ENCODE results near the gene RAP2A. TPM values are rescaled to one million over a fixed set of nuclear protein-coding genes. Genes with fewer than 3 reads are reported as not detected.

RAP2A gene
- total RNA-seq, 1 donor, result 32.8 TPM

DNA sequence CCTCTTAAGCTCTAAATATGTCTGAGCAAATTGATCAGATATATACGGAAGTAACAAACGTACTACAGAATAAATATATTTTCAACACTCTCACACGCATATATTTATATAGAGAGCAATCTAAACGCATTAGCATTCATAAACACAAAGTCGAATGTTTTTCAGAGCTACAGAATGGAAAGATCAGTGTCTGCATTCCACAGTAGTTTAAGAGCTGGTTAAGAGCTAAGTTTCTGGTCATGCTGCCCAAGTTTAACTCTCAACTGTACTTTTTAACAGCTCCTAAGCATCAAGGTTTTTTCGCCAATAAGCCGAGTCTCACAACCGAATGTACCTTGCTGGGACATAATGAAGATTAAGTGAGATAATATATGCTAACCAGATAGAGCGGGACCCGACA lies 36.7 kb upstream of the RAP2A start:
- TF ChIP-seq, protein P1, sequence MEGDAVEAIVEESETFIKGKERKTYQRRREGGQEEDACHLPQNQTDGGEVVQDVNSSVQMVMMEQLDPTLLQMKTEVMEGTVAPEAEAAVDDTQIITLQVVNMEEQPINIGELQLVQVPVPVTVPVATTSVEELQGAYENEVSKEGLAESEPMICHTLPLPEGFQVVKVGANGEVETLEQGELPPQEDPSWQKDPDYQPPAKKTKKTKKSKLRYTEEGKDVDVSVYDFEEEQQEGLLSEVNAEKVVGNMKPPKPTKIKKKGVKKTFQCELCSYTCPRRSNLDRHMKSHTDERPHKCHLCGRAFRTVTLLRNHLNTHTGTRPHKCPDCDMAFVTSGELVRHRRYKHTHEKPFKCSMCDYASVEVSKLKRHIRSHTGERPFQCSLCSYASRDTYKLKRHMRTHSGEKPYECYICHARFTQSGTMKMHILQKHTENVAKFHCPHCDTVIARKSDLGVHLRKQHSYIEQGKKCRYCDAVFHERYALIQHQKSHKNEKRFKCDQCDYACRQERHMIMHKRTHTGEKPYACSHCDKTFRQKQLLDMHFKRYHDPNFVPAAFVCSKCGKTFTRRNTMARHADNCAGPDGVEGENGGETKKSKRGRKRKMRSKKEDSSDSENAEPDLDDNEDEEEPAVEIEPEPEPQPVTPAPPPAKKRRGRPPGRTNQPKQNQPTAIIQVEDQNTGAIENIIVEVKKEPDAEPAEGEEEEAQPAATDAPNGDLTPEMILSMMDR (IDR thresholded peaks at IDR 0.05; ENCODE audit: insufficient read depth, low read depth, low read length), result no peak
- no peak overlapping the region for H3K4me3 ChIP-seq (ENCODE audit: low read depth, low read length)
- DNase-seq (ENCODE audit: low read depth), result no peak

DNA sequence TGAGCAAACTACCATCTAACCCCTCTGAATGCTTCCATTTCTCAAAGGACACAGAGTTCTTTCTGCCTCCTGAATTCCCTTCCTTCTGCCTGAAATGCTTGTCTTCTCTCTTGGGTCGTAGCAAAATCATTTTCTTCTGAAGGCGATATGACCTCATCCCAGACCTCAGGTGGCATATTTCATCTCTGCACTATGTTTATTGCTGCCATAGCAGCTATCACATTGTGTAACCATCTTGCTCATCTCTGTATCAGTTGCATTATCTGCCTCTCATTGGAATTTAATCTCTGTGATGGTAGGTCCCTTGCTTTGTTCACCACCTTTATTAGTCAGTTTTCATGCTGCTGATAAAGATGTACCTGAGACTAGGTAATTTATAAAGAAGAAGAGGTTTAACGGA lies 32.5 kb upstream of the RAP2A start:
- H3K4me3 ChIP-seq (ENCODE audit: low read depth, low read length), result no peak overlapping the region
- TF ChIP-seq, protein P1 (IDR thresholded peaks at IDR 0.05; ENCODE audit: insufficient read depth, low read depth, low read length), result no peak
- DNase-seq (ENCODE audit: low read depth), result no peak

DNA sequence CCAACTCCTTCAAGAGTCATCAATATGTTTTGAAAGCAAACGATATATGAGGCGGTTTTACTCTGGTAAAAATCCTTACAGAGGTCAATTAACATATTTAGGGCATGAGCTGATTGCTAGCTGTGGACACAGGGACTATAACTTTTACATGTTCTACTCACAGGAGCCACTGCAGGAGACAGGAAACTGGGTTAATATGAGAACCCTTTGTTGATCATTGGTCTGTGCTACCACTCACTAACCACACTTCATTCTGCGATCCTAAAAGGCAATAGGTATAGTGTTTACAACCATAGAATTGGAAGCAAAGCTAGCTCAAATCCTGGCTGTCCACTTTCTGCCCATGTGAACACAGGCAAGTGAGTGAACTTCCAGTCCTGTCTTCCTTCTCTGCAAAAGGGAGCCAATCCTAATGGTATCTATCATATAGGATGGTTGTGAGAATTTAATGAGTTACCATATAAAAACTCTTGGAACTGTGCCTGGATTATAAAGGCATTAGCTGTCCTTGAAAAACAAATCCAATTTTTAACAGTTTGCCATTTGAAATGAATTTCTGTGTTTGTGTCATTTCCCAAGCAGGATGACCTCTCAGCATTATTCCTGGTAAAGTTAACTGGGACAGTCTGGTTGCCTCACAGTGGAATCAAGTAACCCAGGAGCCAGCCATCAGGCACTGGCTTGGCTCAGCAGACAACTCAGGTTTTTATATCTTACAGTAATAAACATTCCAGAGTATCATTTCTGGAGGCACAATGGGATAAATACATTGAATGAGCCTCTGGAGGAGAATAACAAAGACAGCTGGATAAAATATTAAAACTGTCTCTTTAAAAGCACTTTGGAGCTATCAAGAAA lies 29.8 kb upstream of the RAP2A start:
- TF ChIP-seq, protein P1 (IDR thresholded peaks at IDR 0.05; ENCODE audit: insufficient read depth, low read depth, low read length), result no peak
- H3K4me3 ChIP-seq (ENCODE audit: low read depth, low read length), result no peak overlapping the region
- peak; percentile 10 for DNase-seq (ENCODE audit: low read depth)

DNA sequence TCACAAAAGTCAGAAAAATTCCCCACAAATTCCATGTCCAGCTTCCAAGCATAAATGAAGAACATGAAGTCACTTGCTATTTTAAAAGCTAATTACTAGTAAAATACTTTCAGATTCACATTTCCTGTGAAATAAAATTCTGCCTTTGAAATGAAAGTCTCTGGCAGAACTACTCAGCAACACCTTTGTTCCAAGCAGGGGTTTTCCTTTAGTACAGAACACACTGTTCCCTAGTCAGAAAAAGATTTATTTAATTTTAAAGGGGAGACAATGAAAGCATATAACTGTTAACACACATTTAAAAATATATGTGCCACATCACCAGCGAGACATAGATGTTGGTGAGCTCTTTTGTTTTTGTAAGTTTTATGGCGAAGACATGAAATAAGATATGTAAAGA lies 26.4 kb upstream of the RAP2A start:
- DNase-seq (ENCODE audit: low read depth), result no peak
- TF ChIP-seq, protein P1 (IDR thresholded peaks at IDR 0.05; ENCODE audit: insufficient read depth, low read depth, low read length), result no peak
- H3K4me3 ChIP-seq (ENCODE audit: low read depth, low read length), result no peak overlapping the region

DNA sequence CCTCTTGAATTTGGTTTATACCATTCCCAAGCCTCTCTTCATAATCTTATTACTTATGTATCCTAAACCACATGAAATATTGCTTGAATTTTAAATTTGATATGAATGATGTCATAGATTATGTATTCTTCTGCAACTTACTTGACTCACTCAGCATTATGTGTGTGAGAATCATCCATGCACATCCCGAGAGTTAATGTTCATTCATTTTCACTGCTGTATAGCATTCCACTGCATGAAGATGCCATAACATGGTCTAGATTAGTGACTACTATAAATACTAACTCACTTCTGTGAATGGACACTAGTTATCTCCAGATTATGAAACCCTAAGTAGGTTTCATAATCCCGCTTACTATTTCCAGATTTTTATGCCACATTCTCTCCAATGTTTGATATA lies 25.0 kb upstream of the RAP2A start:
- H3K4me3 ChIP-seq (ENCODE audit: low read depth, low read length), result no peak overlapping the region
- TF ChIP-seq, protein P1 (IDR thresholded peaks at IDR 0.05; ENCODE audit: insufficient read depth, low read depth, low read length), result no peak
- DNase-seq (ENCODE audit: low read depth), result no peak

DNA sequence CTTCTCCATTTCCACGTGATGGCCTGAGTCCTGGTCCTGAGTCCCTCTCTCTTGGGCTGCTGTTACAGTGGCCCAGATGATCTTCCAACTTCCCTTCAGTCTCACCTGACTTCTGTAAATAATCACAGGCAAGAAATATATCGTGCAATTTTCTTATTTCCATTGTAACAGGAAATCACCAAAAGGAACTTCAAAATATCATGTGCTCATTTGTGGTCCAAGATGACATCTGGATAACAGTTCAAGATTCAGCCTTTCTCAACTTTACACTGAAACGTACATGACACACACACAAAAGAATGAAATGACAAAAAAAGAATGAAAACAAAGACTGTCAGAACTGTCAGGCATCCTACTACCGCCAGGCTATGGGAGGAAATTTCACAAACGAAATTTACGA lies 22.0 kb upstream of the RAP2A start:
- H3K4me3 ChIP-seq (ENCODE audit: low read depth, low read length), result no peak overlapping the region
- DNase-seq (ENCODE audit: low read depth), result peak; percentile 37
- TF ChIP-seq, protein P1 (IDR thresholded peaks at IDR 0.05; ENCODE audit: insufficient read depth, low read depth, low read length), result no peak
